Activated effector memory CD4-positive, alpha-beta T cell treated with Interleukin-2 at 50 U/mL for 16 hours (primary cell): ENCODE results near the gene DLX3.
A peak's percentile ranks its signal among the peaks of the same experiment; 100 is the strongest.

Source experiments
- DNase-seq: peaks from one replicate; pipeline ENCODE4 v3.0.0-alpha.2; 2020

Gene DLX3

GRCh38 chr17:49971199-49971847, 23.7 kb downstream of the DLX3 start:
- no peak for DNase-seq

GRCh38 chr17:49970498-49970897, 24.5 kb downstream of the DLX3 start:
- DNase-seq: no peak

GRCh38 chr17:49969795-49970389, 25.1 kb downstream of the DLX3 start:
- DNase-seq: no peak

- no peak for DNase-seq
These were observed 25.8 kb downstream of the DLX3 start, which contains the start of gene DLX4 for GRCh38 chr17:49969134-49969759. DLX4 (plus strand) TSS chr17:49969190; CDS start chr17:49969469, 279 bp downstream.

GRCh38 chr17:49968405-49969133, 26.5 kb downstream of the DLX3 start:
- peak; percentile 55 for DNase-seq

GRCh38 chr17:49967621-49968404, 27.2 kb downstream of the DLX3 start:
- no peak for DNase-seq

GRCh38 chr17:49967205-49967604, 27.8 kb downstream of the DLX3 start:
- DNase-seq: no peak

GRCh38 chr17:49966767-49967166, 28.3 kb downstream of the DLX3 start:
- no peak for DNase-seq

GRCh38 chr17:49965524-49965909, 29.5 kb downstream of the DLX3 start:
- DNase-seq: no peak

GRCh38 chr17:49964769-49965523, 30.1 kb downstream of the DLX3 start:
- peak; percentile 24 for DNase-seq

GRCh38 chr17:49964303-49964768, 30.7 kb downstream of the DLX3 start:
- no peak for DNase-seq

GRCh38 chr17:49963626-49964302, 31.3 kb downstream of the DLX3 start:
- no peak for DNase-seq

- DNase-seq: no peak
These were observed 31.8 kb downstream of the DLX3 start for GRCh38 chr17:49963309-49963625.

GRCh38 chr17:49962599-49963308, 32.3 kb downstream of the DLX3 start:
- no peak for DNase-seq

GRCh38 chr17:49959183-49959935, 35.7 kb downstream of the DLX3 start:
- no peak for DNase-seq

- no peak for DNase-seq
These were observed 36.3 kb downstream of the DLX3 start for GRCh38 chr17:49958723-49959122.

GRCh38 chr17:49957350-49957749, 37.7 kb downstream of the DLX3 start:
- DNase-seq: no peak

GRCh38 chr17:49956780-49957179, 38.2 kb downstream of the DLX3 start:
- DNase-seq: no peak

- no peak for DNase-seq
These were observed 39.9 kb downstream of the DLX3 start for GRCh38 chr17:49955157-49955556.

GRCh38 chr17:49952912-49953497, 42.0 kb downstream of the DLX3 start:
- no peak for DNase-seq
